ENCODE measurements around the gene DYNC1H1.

- no peak for TF ChIP-seq CTCF (tag by site-specific recombination; IDR thresholded peaks at IDR 0.05)
- no peak for TF ChIP-seq ZNF785 (tag by site-specific recombination; IDR thresholded peaks at IDR 0.05)
- no peak for TF ChIP-seq TCF7L2 (IDR thresholded peaks at IDR 0.05; ENCODE audit: borderline replicate concordance, low read depth, low read length)
These were observed 65.6 kb downstream of the DYNC1H1 start for GRCh38 chr14:102029956-102030355.
